Endothelial cell of umbilical vein (primary cell): ENCODE measurements around the gene NOTCH1. TPM values are rescaled to one million over a fixed set of nuclear protein-coding genes. Genes with fewer than 3 reads are reported as not detected.

ENCODE experiments used
- BruUV-seq: library from RNA; stranded (reverse); fragments of 400-500 nt; replicated peaks from 2 replicates; lab custom pipeline; 2021; lab: Mats Ljungman, UMichigan
- CTCF ChIA-PET: fragments of 300-600, 350-600 bp; sonication (Branson Sonifier 250); formaldehyde crosslinking; loops from one replicate; lab custom pipeline; 2021; ENCODE audit warnings: antibody characterized with exemption, inconsistent platforms; lab: Charles Lee
- POLR2A ChIA-PET: fragments of 300-600, 350-600 bp; sonication (Branson Sonifier 250); formaldehyde crosslinking; loops from one replicate; lab custom pipeline; 2021; ENCODE audit warnings: antibody characterized with exemption, inconsistent platforms; lab: Charles Lee
- DNase-seq: peaks from one replicate; pipeline ENCODE4 v3.0.0-alpha.2; 2011; ENCODE audit warnings: low read depth, low spot score
- FAIRE-seq: peaks from 2 replicates; lab custom pipeline; 2011; peaks lifted over from hg19 to GRCh38; lab: Jason Lieb, UNC
- H2AFZ ChIP-seq: 2 replicates; pipeline ENCODE4 v1.6.0; 2012; ENCODE audit warnings: low read depth, low read length, control low read depth, inconsistent platforms
- H3K27ac ChIP-seq: 2 replicates; pipeline ENCODE4 v1.5.1; 2011; ENCODE audit warnings: low read depth, mild to moderate bottlenecking, control low read depth, low read length, moderate library complexity; ENCODE audit not compliant: insufficient read depth
- H3K27me3 ChIP-seq, 2 experiments: 2 replicates each; pipeline versions ENCODE4 v1.6.0 to v1.6.1; 2011; ENCODE audit warnings: low read length in 2 of 2, mixed read lengths in 1 of 2; ENCODE audit not compliant: control insufficient read depth in 2 of 2, insufficient read depth in 2 of 2
- H3K36me3 ChIP-seq, 2 experiments: 2 replicates in 1 of 2; 3 replicates in 1 of 2; pipeline ENCODE4 v1.5.1; 2011; ENCODE audit warnings: low read length in 2 of 2, mild to moderate bottlenecking in 1 of 2, moderate library complexity in 1 of 2; ENCODE audit not compliant: control insufficient read depth in 2 of 2, insufficient read depth in 2 of 2; ENCODE audit errors: extremely low read depth in 1 of 2
- H3K4me1 ChIP-seq: 3 replicates; pipeline ENCODE4 v1.5.1; 2011; ENCODE audit warnings: mild to moderate bottlenecking, low read length; ENCODE audit not compliant: control insufficient read depth, insufficient read depth; ENCODE audit errors: extremely low read depth
- H3K4me2 ChIP-seq: 2 replicates; pipeline ENCODE4 v1.6.1; 2011; ENCODE audit warnings: low read length, control low read depth, mixed read lengths; ENCODE audit not compliant: insufficient read depth
- H3K4me3 ChIP-seq, 3 experiments: fragments of 200-600 bp in 1 of 3; sonication (generic), shearing (Covaris generic) in 1 of 3; replicated peaks in 1 of 3; 2 replicates each; pipeline ENCODE4 v1.5.1; 2011 to 2016; ENCODE audit warnings: control low read depth in 3 of 3, low read length in 3 of 3, mild to moderate bottlenecking in 2 of 3, inconsistent platforms in 1 of 3, low read depth in 1 of 3, moderate library complexity in 1 of 3; ENCODE audit not compliant: insufficient read depth in 1 of 3
- H3K79me2 ChIP-seq: 2 replicates; pipeline ENCODE4 v1.6.0; 2012; ENCODE audit warnings: low read length, inconsistent platforms; ENCODE audit not compliant: control insufficient read depth, insufficient read depth
- H3K9ac ChIP-seq: replicated peaks from 2 replicates; pipeline ENCODE3; 2011; ENCODE audit warnings: low read length, control low read depth; ENCODE audit not compliant: insufficient read depth; ENCODE audit errors: extremely low read depth
- H3K9me1 ChIP-seq: replicated peaks from 3 replicates; pipeline ENCODE4 v1.6.0; 2011; ENCODE audit warnings: mild to moderate bottlenecking, low read length; ENCODE audit not compliant: control insufficient read depth, insufficient read depth; ENCODE audit errors: extremely low read depth
- H3K9me3 ChIP-seq: replicated peaks from 2 replicates; pipeline ENCODE4 v1.5.1; 2012; ENCODE audit warnings: low read length, inconsistent platforms; ENCODE audit not compliant: control insufficient read depth, insufficient read depth
- H4K20me1 ChIP-seq: replicated peaks from 2 replicates; pipeline ENCODE3; 2011; ENCODE audit warnings: mild to moderate bottlenecking, low read length; ENCODE audit not compliant: control insufficient read depth, insufficient read depth; ENCODE audit errors: extremely low read depth
- EZH2 ChIP-seq: IDR thresholded peaks from 2 replicates; pipeline ENCODE4 v1.6.1; 2012; ENCODE audit warnings: borderline replicate concordance, low read depth, mild to moderate bottlenecking, moderate library complexity, low read length, inconsistent platforms; ENCODE audit not compliant: severe bottlenecking
- FOS ChIP-seq: IDR thresholded peaks from 2 replicates; pipeline ENCODE4 v1.6.1; 2011; ENCODE audit warnings: mild to moderate bottlenecking, low read length, moderate library complexity, borderline replicate concordance; ENCODE audit not compliant: insufficient read depth
- GATA2 ChIP-seq: IDR thresholded peaks from 2 replicates; pipeline ENCODE4 v1.7.0; 2011; ENCODE audit warnings: low read depth, mild to moderate bottlenecking, moderate library complexity, mixed read lengths, low read length; ENCODE audit not compliant: insufficient read length, insufficient read depth
- JUN ChIP-seq: IDR thresholded peaks from 2 replicates; pipeline ENCODE4 v1.6.1; 2011; ENCODE audit warnings: borderline replicate concordance, low read depth; ENCODE audit not compliant: insufficient read length, insufficient read depth
- MYC ChIP-seq: IDR thresholded peaks from one replicate; pipeline ENCODE4 v1.6.1; 2011; ENCODE audit warnings: mild to moderate bottlenecking, low read depth, low read length
- POLR2A ChIP-seq: IDR thresholded peaks from 2 replicates; pipeline ENCODE4 v1.6.1; 2012; ENCODE audit warnings: low read depth, mild to moderate bottlenecking, control low read depth, low read length
- POLR2AphosphoS5 ChIP-seq: IDR thresholded peaks from 2 replicates; pipeline ENCODE4 v1.6.1; 2012; ENCODE audit warnings: low read depth, mild to moderate bottlenecking, control low read depth, low read length, moderate library complexity; ENCODE audit not compliant: insufficient read depth
- dilution Hi-C: fragments of 300-500 bp; cut with MboI; formaldehyde crosslinking; loops from one replicate; pipeline ENCODE4 v1.15.0; 2019; ENCODE audit warnings: low sequenced_read_pairs; ENCODE audit not compliant: extremely low pct_ligation_motif_present
- intact Hi-C: fragments of 100-400 bp; cut with micrococcal nuclease; formaldehyde crosslinking; loops from one replicate; pipeline ENCODE4 v1.10.0; 2022
- polyA plus RNA-seq, 4 experiments: library from polyadenylated mRNA; depleted of rRNA in 3 of 4; stranded (reverse) in 3 of 4; unstranded in 1 of 4; fragments of >200 nt; gene quantifications; 2 replicates each; pipeline versions ENCODE4 v1.2.1 to v1.2.3, GENCODE V29; 2011 to 2012; ENCODE audit warnings: missing spikeins in 1 of 4
- total RNA-seq: library from RNA; stranded (reverse); gene quantifications from 2 replicates; pipeline ENCODE4 v1.2.3, GENCODE V29; 2021
- TF ChIP-seq, protein P1 (sequence below): IDR thresholded peaks from 2 replicates; pipeline ENCODE4 v1.6.1; 2011; ENCODE audit not compliant: insufficient read depth, insufficient read length
- TF ChIP-seq, protein P2 (sequence below), 2 donors: IDR thresholded peaks; 1 replicate in 1 of 2; 2 replicates in 1 of 2; pipeline ENCODE4 v1.5.1; 2011; ENCODE audit warnings: low read length in 2 of 2, mild to moderate bottlenecking in 2 of 2, moderate library complexity in 2 of 2, control low read depth in 1 of 2, inconsistent platforms in 1 of 2, low read depth in 1 of 2; ENCODE audit not compliant: insufficient read depth in 1 of 2; ENCODE audit errors: extremely low read depth in 1 of 2

The NOTCH1 gene
- total and polyA plus RNA-seq, 2 donors (not counting 3 experiments of a cell fraction or from before 2014, with no cell fraction given): 31.7 to 153 TPM

GRCh38 chr9:136525207-136525606 is 20.6 kb downstream of the NOTCH1 start:
- Histone ChIP-seq H4K20me1 (no peaks in the 10 kb centered on the region), H2AFZ (no peak overlapping the region), H3K9me3 (no peaks in the 10 kb centered on the region), H3K27me3 (no peaks in the 10 kb centered on the region), H3K4me1 (peaks cover 18% of the 10 kb centered on the region), H3K4me3 (no peak overlapping the region), H3K36me3 (peaks cover 11 to 39% of the 10 kb centered on the region in 2 experiments), H3K27ac (no peak overlapping the region), H3K9ac (no peak overlapping the region), H3K9me1 (no peaks in the 10 kb centered on the region), H3K4me2 (no peak overlapping the region), H3K79me2 (peaks cover 85% of the 10 kb centered on the region)
- TF ChIP-seq EZH2: no peak
- TF ChIP-seq JUN: no peak
- no peak for TF ChIP-seq FOS
- TF ChIP-seq, protein P1, sequence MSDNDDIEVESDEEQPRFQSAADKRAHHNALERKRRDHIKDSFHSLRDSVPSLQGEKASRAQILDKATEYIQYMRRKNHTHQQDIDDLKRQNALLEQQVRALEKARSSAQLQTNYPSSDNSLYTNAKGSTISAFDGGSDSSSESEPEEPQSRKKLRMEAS: no peak
- DNase-seq: no peak
- BruUV-seq: no TSS peak
- dilution Hi-C loops (no loop called here), intact Hi-C loops (no loop called here)
- FAIRE-seq: no peak
- ChIA-PET CTCF (no interaction called here), POLR2A (no interaction called here)

DNA sequence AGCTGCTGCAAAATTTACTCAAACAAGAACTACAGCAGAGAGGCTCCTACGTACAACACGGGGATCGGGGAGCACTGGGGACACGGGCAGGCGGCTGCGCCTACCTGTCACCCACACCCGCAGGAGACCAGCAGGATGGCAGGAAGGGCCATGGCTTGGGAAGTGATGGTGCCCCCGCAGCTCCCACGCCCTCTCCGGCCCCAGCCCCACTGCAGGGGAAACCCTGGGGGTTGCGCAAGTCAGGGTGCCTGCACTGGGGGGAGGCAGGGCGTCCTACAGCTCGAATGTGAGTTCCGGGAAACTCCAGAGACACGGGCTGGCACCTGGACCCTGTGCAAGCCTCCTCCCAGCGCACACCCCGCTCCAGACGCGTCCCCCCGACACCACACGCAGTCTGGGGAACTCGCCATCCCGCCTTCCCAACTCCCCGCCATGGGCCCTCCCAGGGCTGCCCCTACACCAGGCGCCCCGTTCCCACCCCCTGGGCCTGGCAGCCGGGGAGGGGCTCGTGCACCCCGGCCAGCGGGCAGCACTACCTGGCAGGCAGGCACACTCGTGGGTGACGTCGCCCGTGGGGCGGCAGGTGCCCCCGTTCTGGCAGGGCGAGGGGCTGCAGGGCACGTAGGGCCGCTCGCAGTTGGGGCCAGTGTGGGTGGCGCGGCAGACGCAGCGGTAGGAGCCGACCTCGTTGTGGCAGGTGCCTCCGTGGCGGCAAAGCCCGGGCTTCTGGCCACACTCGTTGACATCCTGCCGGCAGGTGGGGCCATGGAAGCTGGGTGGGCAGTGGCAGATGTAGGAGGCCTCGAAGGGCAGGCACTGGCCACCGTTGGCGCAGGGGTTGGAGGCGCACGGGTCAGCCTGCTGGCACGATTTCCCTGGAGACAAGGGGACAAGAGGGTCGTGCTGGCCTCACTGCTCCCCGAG is 23.3 kb downstream of the NOTCH1 start:
- ChIA-PET POLR2A (no interaction called here), CTCF (no interaction called here)
- no TSS peak for BruUV-seq
- intact Hi-C loops (no loop called here), dilution Hi-C loops (no loop called here)
- Histone ChIP-seq H3K4me3 (no peak overlapping the region), H3K9me1 (no peaks in the 10 kb centered on the region), H3K9ac (no peak overlapping the region), H3K27ac (no peak overlapping the region), H3K27me3 (no peaks in the 10 kb centered on the region), H3K4me2 (no peak overlapping the region), H3K4me1 (no peaks in the 10 kb centered on the region), H3K36me3 (peaks cover 15 to 64% of the 10 kb centered on the region in 2 experiments), H3K9me3 (no peaks in the 10 kb centered on the region), H4K20me1 (no peaks in the 10 kb centered on the region), H3K79me2 (peaks cover 63% of the 10 kb centered on the region), H2AFZ (no peak overlapping the region)
- FAIRE-seq: no peak
- TF ChIP-seq JUN (no peak), EZH2 (no peak), MYC (no peak), GATA2 (no peak), FOS (no peak), POLR2A (no peak), POLR2AphosphoS5 (no peak)
- TF ChIP-seq, protein P1: no peak
- TF ChIP-seq, protein P2, sequence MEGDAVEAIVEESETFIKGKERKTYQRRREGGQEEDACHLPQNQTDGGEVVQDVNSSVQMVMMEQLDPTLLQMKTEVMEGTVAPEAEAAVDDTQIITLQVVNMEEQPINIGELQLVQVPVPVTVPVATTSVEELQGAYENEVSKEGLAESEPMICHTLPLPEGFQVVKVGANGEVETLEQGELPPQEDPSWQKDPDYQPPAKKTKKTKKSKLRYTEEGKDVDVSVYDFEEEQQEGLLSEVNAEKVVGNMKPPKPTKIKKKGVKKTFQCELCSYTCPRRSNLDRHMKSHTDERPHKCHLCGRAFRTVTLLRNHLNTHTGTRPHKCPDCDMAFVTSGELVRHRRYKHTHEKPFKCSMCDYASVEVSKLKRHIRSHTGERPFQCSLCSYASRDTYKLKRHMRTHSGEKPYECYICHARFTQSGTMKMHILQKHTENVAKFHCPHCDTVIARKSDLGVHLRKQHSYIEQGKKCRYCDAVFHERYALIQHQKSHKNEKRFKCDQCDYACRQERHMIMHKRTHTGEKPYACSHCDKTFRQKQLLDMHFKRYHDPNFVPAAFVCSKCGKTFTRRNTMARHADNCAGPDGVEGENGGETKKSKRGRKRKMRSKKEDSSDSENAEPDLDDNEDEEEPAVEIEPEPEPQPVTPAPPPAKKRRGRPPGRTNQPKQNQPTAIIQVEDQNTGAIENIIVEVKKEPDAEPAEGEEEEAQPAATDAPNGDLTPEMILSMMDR (IDR thresholded peaks at IDR 0.05; ENCODE audit: extremely low read depth in 1 of 2, insufficient read depth in 1 of 2, low read depth in 1 of 2, low read length in 2 of 2): no peak
- no peak for DNase-seq
